ENCODE results near the gene PDF.
A peak's percentile ranks its signal among the peaks of the same experiment; 100 is the strongest.

The PDF gene

GRCh38 chr16:69351309-69352027 is 21.1 kb upstream of the PDF start, which contains the start of gene TMED6:
Gene TMED6, minus strand, starts transcription at chr16:69351786. Its CDS starts 33 bp downstream, at chr16:69351753.
- Mint-ChIP-seq H3K27me3 (no peaks in the 10 kb centered on the region), H3K27ac (peak within 1 kb of the TSS in 1 of 2 donors; percentile 73), H3K4me1 (ENCODE audit: low read depth in 2 of 2) (peaks cover 3 to 11% of the 10 kb centered on the region in 2 donors), H3K4me3 (no peak within 1 kb of the TSS), H3K9me3 (no peaks in the 10 kb centered on the region), H3K36me3 (ENCODE audit: insufficient read depth) (peaks cover 20% of the 10 kb centered on the region)
- no peak for DNase-seq
- no peak for ATAC-seq (replicated peaks)

GRCh38 chr16:69350536-69351133 is 20.2 kb upstream of the PDF start:
- no peak for DNase-seq
- peaks cover 7 to 19% of the 10 kb centered on the region in 2 donors for H3K4me1 Mint-ChIP-seq (ENCODE audit: low read depth in 2 of 2)
- peaks cover 13% of the 10 kb centered on the region for H3K36me3 Mint-ChIP-seq (ENCODE audit: insufficient read depth)
- no peak overlapping the region for H3K4me3 Mint-ChIP-seq
- no peak for ATAC-seq (replicated peaks)
- H3K9me3 Mint-ChIP-seq = no peaks in the 10 kb centered on the region
- peak overlapping the region in 1 of 2 donors; percentile 72 for H3K27ac Mint-ChIP-seq
- H3K27me3 Mint-ChIP-seq = no peaks in the 10 kb centered on the region

GRCh38 chr16:69349536-69349935 is 19.1 kb upstream of the PDF start:
- DNase-seq (no peak), ATAC-seq (replicated peaks) (no peak)
- Mint-ChIP-seq H3K4me3 (no peak overlapping the region), H3K27ac (no peak overlapping the region), H3K27me3 (no peaks in the 10 kb centered on the region), H3K4me1 (ENCODE audit: low read depth in 2 of 2) (peaks cover 8 to 20% of the 10 kb centered on the region in 2 donors), H3K9me3 (no peaks in the 10 kb centered on the region), H3K36me3 (ENCODE audit: insufficient read depth) (peaks cover 13% of the 10 kb centered on the region)

GRCh38 chr16:69348222-69348621 is 17.8 kb upstream of the PDF start:
- peaks cover 8 to 20% of the 10 kb centered on the region in 2 donors for H3K4me1 Mint-ChIP-seq (ENCODE audit: low read depth in 2 of 2)
- H3K36me3 Mint-ChIP-seq (ENCODE audit: insufficient read depth) = peaks cover 19% of the 10 kb centered on the region
- no peaks in the 10 kb centered on the region for H3K9me3 Mint-ChIP-seq
- peak overlapping the region in 1 of 2 donors; percentile 26 for H3K27ac Mint-ChIP-seq
- H3K27me3 Mint-ChIP-seq = no peaks in the 10 kb centered on the region
- ATAC-seq (replicated peaks) (no peak), DNase-seq (no peak)
- H3K4me3 Mint-ChIP-seq = no peak overlapping the region

GRCh38 chr16:69346683-69347082 is 16.3 kb upstream of the PDF start:
- Mint-ChIP-seq H3K4me1 (ENCODE audit: low read depth in 2 of 2) (peaks cover 12 to 20% of the 10 kb centered on the region in 2 donors), H3K4me3 (no peak overlapping the region), H3K36me3 (ENCODE audit: insufficient read depth) (peaks cover 15% of the 10 kb centered on the region), H3K9me3 (no peaks in the 10 kb centered on the region), H3K27ac (peak overlapping the region in 1 of 2 donors; percentile 72), H3K27me3 (no peaks in the 10 kb centered on the region)
- DNase-seq = no peak
- ATAC-seq (replicated peaks) = no peak

- peak; percentile 85 for ATAC-seq (replicated peaks)
- peaks cover 18% of the 10 kb centered on the region for H3K36me3 Mint-ChIP-seq (ENCODE audit: insufficient read depth)
These were observed 15.5 kb upstream of the PDF start for GRCh38 chr16:69345923-69346322.

GRCh38 chr16:69344171-69344570 is 13.8 kb upstream of the PDF start:
- no peak for ATAC-seq (replicated peaks)
- Mint-ChIP-seq H3K4me1 (ENCODE audit: low read depth in 2 of 2) (peaks cover 25 to 39% of the 10 kb centered on the region in 2 donors), H3K27me3 (no peaks in the 10 kb centered on the region), H3K9me3 (no peaks in the 10 kb centered on the region), H3K36me3 (ENCODE audit: insufficient read depth) (peaks cover 24% of the 10 kb centered on the region), H3K27ac (peak overlapping the region in 1 of 2 donors; percentile 73), H3K4me3 (no peak overlapping the region)
- DNase-seq = no peak

More at GRCh38 chr16:69345923-69346322, 15.5 kb upstream of the PDF start:
- no peak for DNase-seq
- no peaks in the 10 kb centered on the region for H3K9me3 Mint-ChIP-seq
- H3K27ac Mint-ChIP-seq = peak overlapping the region; percentile 72 to 73
- H3K4me3 Mint-ChIP-seq = peak overlapping the region; percentile 46 to 50
- H3K4me1 Mint-ChIP-seq (ENCODE audit: low read depth in 2 of 2) = peaks cover 13 to 24% of the 10 kb centered on the region in 2 donors
- H3K27me3 Mint-ChIP-seq = no peaks in the 10 kb centered on the region

GRCh38 chr16:69340095-69340644 is 9.8 kb upstream of the PDF start:
- peaks cover 35% of the 10 kb centered on the region for H3K36me3 Mint-ChIP-seq (ENCODE audit: insufficient read depth)
- DNase-seq = no peak
- peak overlapping the region; percentile 99 for H3K4me3 Mint-ChIP-seq
- H3K4me1 Mint-ChIP-seq (ENCODE audit: low read depth in 2 of 2) = peaks cover 29 to 38% of the 10 kb centered on the region in 2 donors
- no peaks in the 10 kb centered on the region for H3K27me3 Mint-ChIP-seq
- ATAC-seq (replicated peaks) = no peak
- peak overlapping the region; percentile 93 to 97 for H3K27ac Mint-ChIP-seq
- no peaks in the 10 kb centered on the region for H3K9me3 Mint-ChIP-seq

GRCh38 chr16:69339289-69340094 is 9.1 kb upstream of the PDF start, which contains the start of the genes COG8 and NIP7:
Gene COG8, minus strand, starts transcription at chr16:69339564. Its CDS starts 12 bp downstream, at chr16:69339552.
Gene NIP7, plus strand, starts transcription at chr16:69339772. Its CDS starts 58 bp downstream, at chr16:69339830.
- Mint-ChIP-seq H3K27ac (peak within 1 kb of the TSS; percentile 93 to 97), H3K27me3 (no peaks in the 10 kb centered on the region), H3K4me3 (peak within 1 kb of the TSS; percentile 99), H3K9me3 (no peaks in the 10 kb centered on the region), H3K4me1 (ENCODE audit: low read depth in 2 of 2) (peaks cover 29 to 38% of the 10 kb centered on the region in 2 donors), H3K36me3 (ENCODE audit: insufficient read depth) (peaks cover 42% of the 10 kb centered on the region)
- peak; percentile 87 for ATAC-seq (replicated peaks)
- DNase-seq = peak; percentile 89 to 93 (median 91)

GRCh38 chr16:69338557-69339288 is 8.3 kb upstream of the PDF start:
- Mint-ChIP-seq H3K36me3 (ENCODE audit: insufficient read depth) (peaks cover 48% of the 10 kb centered on the region), H3K4me1 (ENCODE audit: low read depth in 2 of 2) (peaks cover 32 to 38% of the 10 kb centered on the region in 2 donors), H3K9me3 (no peaks in the 10 kb centered on the region)

GRCh38 chr16:69334696-69335095 is 4.3 kb upstream of the PDF start:
- no peak for DNase-seq
- no peak overlapping the region for H3K27ac Mint-ChIP-seq
- no peaks in the 10 kb centered on the region for H3K27me3 Mint-ChIP-seq
- H3K9me3 Mint-ChIP-seq = no peaks in the 10 kb centered on the region
- H3K36me3 Mint-ChIP-seq (ENCODE audit: insufficient read depth) = peaks cover 46% of the 10 kb centered on the region
- H3K4me3 Mint-ChIP-seq = no peak overlapping the region
- peaks cover 18 to 25% of the 10 kb centered on the region in 2 donors for H3K4me1 Mint-ChIP-seq (ENCODE audit: low read depth in 2 of 2)
- no peak for ATAC-seq (replicated peaks)

More at GRCh38 chr16:69338557-69339288, 8.3 kb upstream of the PDF start:
- Mint-ChIP-seq H3K4me3 (peak overlapping the region; percentile 99), H3K27me3 (no peaks in the 10 kb centered on the region), H3K27ac (peak overlapping the region; percentile 93 to 97)
- ATAC-seq (replicated peaks) (no peak), DNase-seq (no peak)

All from effector memory CD8-positive, alpha-beta T cell (primary cell).